NT2/D1 (cell line): ENCODE data around the gene SDK2.

Source experiments
- DNase-seq: peaks from one replicate; pipeline ENCODE4 v3.0.0-alpha.2; 2011; ENCODE audit warnings: low read depth, low spot score
- H3K27me3 ChIP-seq: 2 replicates; pipeline ENCODE4 v1.6.0; 2011; ENCODE audit warnings: mild to moderate bottlenecking; ENCODE audit not compliant: insufficient read length, insufficient read depth
- H3K36me3 ChIP-seq: 2 replicates; pipeline ENCODE4 v1.6.1; 2011; ENCODE audit warnings: mild to moderate bottlenecking, low read length, mixed read lengths; ENCODE audit not compliant: insufficient read depth, insufficient read length
- H3K4me1 ChIP-seq: 2 replicates; pipeline ENCODE4 v1.5.1; 2011; ENCODE audit not compliant: insufficient read depth, insufficient read length
- H3K4me3 ChIP-seq: 2 replicates; pipeline ENCODE4 v1.5.1; 2011; ENCODE audit warnings: low read depth; ENCODE audit not compliant: insufficient read length
- H3K9ac ChIP-seq: 2 replicates; pipeline ENCODE4 v1.6.0; 2011; ENCODE audit warnings: low read depth; ENCODE audit not compliant: insufficient read length
- H3K9me3 ChIP-seq: 2 replicates; pipeline ENCODE4 v1.5.1; 2011; ENCODE audit warnings: mild to moderate bottlenecking, low read length; ENCODE audit not compliant: insufficient read depth
- SUZ12 ChIP-seq: IDR thresholded peaks from 2 replicates; pipeline ENCODE4 v1.6.1; 2011; ENCODE audit not compliant: insufficient read length, insufficient read depth; ENCODE audit errors: extremely low read depth
- YY1 ChIP-seq: IDR thresholded peaks from 2 replicates; pipeline ENCODE4 v1.6.1; 2011; ENCODE audit not compliant: insufficient read length, insufficient read depth
- ZNF274 ChIP-seq: IDR thresholded peaks from 2 replicates; pipeline ENCODE4 v1.6.1; 2011; ENCODE audit warnings: mild to moderate bottlenecking, low read depth, low read length

SDK2 gene

DNA sequence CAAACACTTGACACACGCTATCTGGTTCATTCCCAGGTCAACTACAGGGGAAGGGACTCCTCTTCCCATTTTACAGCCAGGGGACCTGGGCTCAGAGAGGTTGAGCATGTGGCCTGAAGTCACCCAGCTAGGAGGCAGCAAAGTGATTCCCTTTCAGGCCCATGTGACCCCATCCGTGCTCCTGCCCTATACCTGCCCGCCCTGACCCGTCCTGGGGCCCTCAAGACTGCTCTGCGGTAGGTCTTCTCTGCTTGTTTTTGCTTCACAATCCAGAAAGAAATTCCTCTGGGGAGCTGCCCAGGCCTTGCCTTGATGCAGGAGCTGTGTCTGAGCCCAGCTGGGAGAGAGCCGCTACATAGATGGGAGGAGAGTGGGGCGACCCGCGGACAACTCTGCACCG is 161.4 kb downstream of the SDK2 start:
- no peak for DNase-seq
- H3K36me3 ChIP-seq, result peaks cover 5% of the 10 kb centered on the region
- peaks cover 15% of the 10 kb centered on the region for H3K4me1 ChIP-seq
- no peaks in the 10 kb centered on the region for H3K27me3 ChIP-seq
- TF ChIP-seq SUZ12 (no peak), YY1 (no peak), ZNF274 (no peak)
- no peak overlapping the region for H3K4me3 ChIP-seq
- H3K9me3 ChIP-seq, result peaks cover 28% of the 10 kb centered on the region
- H3K9ac ChIP-seq, result no peak overlapping the region

DNA sequence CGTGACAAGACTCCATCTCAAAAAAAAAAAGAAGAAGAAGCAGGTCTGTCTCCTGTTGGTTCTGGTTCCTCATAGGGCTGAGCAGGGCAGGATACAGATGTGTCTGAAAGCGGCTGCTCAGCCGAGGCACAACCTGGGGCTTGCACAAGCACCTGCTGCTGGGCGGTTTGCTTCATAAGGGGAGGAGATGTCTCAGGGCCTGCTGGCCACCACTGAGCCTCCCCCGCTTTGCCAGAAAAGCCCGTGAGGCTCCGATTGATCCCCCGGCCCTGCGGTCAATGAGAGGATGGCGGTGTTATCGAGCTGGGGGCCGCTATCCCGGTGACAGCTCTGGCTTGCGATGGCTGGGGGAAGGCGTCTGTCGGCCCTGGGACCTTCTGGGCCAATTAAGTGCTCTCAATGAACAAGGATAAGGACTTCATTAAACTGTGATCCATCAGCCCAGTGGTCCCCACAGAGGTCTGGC is 162.0 kb downstream of the SDK2 start:
- no peak overlapping the region for H3K4me3 ChIP-seq
- peaks cover 2% of the 10 kb centered on the region for H3K36me3 ChIP-seq
- no peak for TF ChIP-seq YY1
- no peak for TF ChIP-seq ZNF274
- TF ChIP-seq SUZ12, result no peak
- no peak overlapping the region for H3K9ac ChIP-seq
- peaks cover 28% of the 10 kb centered on the region for H3K9me3 ChIP-seq
- no peaks in the 10 kb centered on the region for H3K27me3 ChIP-seq
- peaks cover 18% of the 10 kb centered on the region for H3K4me1 ChIP-seq
- no peak for DNase-seq

DNA sequence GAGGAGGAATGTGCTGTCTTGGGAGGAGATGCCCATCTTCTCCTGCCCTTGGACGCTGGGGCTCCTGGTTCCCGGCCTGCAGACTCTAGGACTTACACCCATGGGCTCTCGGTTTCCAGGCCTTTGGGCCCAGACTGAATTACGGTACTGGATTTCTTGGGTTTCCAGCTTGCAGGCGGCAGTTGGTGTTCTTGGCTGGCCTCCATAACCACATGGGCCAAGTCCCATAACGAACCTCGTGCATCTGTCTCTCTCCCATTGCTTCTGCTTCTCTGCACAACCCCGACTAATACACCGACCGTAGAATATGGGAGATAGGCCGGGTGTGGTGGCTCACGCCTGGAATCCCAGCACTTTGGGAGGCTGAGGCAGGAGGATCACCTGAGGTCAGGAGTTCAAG is 162.6 kb downstream of the SDK2 start:
- Histone ChIP-seq H3K4me3 (no peak overlapping the region), H3K9me3 (peaks cover 28% of the 10 kb centered on the region), H3K4me1 (peaks cover 23% of the 10 kb centered on the region), H3K36me3 (no peaks in the 10 kb centered on the region), H3K27me3 (no peaks in the 10 kb centered on the region), H3K9ac (no peak overlapping the region)
- DNase-seq, result no peak
- TF ChIP-seq ZNF274, result no peak
- no peak for TF ChIP-seq SUZ12
- TF ChIP-seq YY1, result no peak

- peaks cover 19% of the 10 kb centered on the region for H3K9me3 ChIP-seq
- H3K4me3 ChIP-seq, result no peak overlapping the region
- no peak for DNase-seq
- no peak overlapping the region for H3K9ac ChIP-seq
- no peaks in the 10 kb centered on the region for H3K36me3 ChIP-seq
- TF ChIP-seq ZNF274 (no peak), SUZ12 (no peak), YY1 (no peak)
- H3K27me3 ChIP-seq, result no peaks in the 10 kb centered on the region
- peaks cover 23% of the 10 kb centered on the region for H3K4me1 ChIP-seq
These were observed 163.5 kb downstream of the SDK2 start for GRCh38 chr17:73480740-73481139.

DNA sequence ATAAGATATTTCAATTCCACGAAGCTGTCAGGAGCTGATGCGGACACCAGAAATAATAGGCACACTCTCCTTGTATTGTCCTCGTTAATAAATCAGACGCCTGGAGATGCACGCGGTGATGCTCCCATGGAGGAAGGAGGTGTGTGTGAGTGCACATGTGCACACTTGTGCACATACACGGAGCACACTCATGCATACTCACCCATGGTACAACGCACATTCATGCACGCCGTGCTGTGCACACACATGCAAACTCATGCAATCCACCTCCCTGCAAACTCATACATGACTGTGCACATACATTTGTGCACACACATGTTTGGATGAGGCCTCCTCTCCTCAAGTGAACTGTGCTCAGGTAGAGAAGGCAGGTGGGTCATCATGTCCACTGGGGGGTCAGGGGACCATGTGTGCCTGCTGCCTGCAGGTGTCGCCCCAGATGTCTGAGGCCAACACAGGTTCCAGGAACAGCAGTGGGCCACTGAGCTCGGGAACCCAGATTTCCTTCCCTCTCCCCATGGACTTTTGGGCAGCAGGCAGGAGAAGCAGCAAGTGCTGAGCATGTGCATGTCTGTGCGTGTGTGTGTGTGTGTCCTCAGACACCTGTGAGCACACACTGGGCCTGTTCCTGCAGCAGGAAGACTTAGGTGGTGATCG is 165.3 kb downstream of the SDK2 start:
- Histone ChIP-seq H3K27me3 (no peaks in the 10 kb centered on the region), H3K9me3 (0 out of 2 replicates have a peak, but pooled peaks cover under 1% of the 10 kb centered on the region), H3K4me1 (peaks cover 25% of the 10 kb centered on the region), H3K4me3 (no peak overlapping the region), H3K9ac (no peak overlapping the region), H3K36me3 (no peaks in the 10 kb centered on the region)
- TF ChIP-seq YY1, result no peak
- TF ChIP-seq ZNF274, result no peak
- TF ChIP-seq SUZ12, result no peak
- no peak for DNase-seq

DNA sequence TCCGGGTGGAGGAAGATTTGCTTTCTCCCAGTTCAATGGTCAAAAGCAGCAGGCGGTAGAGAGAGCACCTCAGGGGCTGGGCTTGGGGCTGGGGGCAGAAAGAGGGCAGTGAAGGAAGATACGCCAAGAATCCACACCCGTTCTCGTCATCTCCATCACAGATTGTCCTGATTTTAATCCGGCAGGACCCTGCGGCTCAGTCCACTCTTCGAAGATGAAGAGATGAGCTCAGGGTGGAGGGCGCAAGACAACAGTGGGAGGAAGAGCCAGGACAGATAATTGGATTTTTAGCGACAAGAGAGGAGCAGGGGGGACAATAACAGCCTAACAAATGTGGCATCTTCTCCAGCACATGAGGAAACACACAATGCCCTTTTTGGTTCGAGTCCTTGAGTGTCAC is 165.9 kb downstream of the SDK2 start:
- no peak for TF ChIP-seq ZNF274
- no peak for TF ChIP-seq YY1
- TF ChIP-seq SUZ12, result no peak
- H3K4me3 ChIP-seq, result no peak overlapping the region
- DNase-seq, result no peak

DNA sequence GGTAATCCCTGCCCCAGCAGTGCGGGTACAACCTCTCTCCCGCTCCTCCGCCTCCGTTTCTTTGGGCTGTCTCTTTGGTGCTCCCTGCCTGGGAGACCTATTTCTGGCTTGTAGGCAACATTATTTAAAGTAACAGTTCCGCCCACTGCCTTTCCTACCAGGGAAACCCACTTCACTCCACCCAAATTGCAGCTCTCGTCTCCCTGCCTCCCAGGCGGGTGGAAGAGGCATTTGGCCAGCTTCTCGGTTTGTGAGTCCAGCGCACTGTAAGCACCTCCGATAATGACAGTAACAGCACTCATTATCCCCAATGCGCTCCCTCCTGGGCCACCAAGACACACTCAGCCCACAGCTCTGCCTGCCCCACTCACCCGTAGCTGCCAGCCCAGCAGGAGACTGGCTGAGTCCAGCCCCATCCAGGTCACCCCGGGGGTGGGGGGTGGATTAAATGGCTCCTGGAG is 167.3 kb downstream of the SDK2 start:
- Histone ChIP-seq H3K4me3 (no peak overlapping the region), H3K27me3 (no peaks in the 10 kb centered on the region), H3K36me3 (peaks cover 2% of the 10 kb centered on the region), H3K9ac (no peak overlapping the region), H3K9me3 (peaks cover 13% of the 10 kb centered on the region; the same call in 1 of the 2 replicates), H3K4me1 (peaks cover 25% of the 10 kb centered on the region)
- no peak for DNase-seq
- TF ChIP-seq YY1 (no peak), SUZ12 (no peak), ZNF274 (no peak)

More for the DNA sequence above, 165.9 kb downstream of the SDK2 start:
- H3K9me3 ChIP-seq, result no peaks in the 10 kb centered on the region
- H3K27me3 ChIP-seq, result no peaks in the 10 kb centered on the region
- H3K36me3 ChIP-seq, result no peaks in the 10 kb centered on the region
- peaks cover 25% of the 10 kb centered on the region for H3K4me1 ChIP-seq
- no peak overlapping the region for H3K9ac ChIP-seq
